ENCODE measurements around the gene NAA10.
A peak's percentile ranks its signal among the peaks of the same experiment; 100 is the strongest.

NAA10 gene

DNA sequence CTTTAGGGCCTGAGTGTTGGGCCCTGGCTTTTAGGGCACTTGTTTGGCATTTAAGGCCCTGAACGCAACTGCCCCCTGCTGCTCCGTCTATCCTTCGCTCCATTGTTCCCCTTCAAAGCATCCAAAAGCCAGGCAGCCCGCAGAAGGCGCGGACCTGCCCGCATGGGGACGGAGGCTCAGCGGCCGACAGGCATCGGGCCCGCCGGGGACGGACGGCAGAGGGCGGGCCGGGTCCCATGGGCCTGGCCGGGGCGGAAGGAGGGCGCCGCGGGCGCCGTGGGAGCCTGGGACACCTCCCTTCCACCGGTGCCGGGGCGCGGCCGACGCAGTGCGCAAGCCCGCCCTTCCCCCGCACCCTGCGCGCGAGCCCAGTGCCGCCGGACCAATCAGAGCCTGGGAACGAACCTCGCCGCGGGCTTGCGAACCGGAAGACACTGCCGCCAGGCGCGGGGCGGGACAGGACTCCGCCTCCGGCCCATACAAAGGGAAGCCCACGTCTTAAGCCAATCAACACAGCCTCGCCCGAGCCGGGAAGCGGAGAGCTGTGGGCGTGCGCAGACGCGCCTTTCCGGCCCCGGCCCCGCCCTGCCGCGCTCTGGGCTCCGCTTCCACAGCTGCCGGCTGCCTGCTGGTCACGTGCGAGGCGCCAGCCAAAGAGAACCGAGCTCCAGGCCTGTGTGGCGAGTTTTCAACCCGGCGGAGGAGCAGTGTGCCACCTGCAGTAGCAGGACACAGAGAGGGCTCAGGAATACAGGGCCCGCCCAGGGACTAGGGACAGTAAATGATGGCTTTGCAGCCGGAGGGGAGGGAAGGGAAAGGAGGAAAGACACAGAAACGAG lies 6.7 kb downstream of the NAA10 start:
- Histone ChIP-seq H3K27ac (replicated peaks; ENCODE audit: low read length) (peak overlapping the region; percentile 97), H3K18ac (ENCODE audit: low read length) (peak overlapping the region; percentile 98), H2BK15ac (ENCODE audit: low read length) (no peak overlapping the region), H3K9me3 (replicated peaks in 1 of 2; ENCODE audit: control insufficient read depth in 2 of 2, insufficient read depth in 1 of 2, low read depth in 1 of 2, low read length in 2 of 2) (no peaks in the 10 kb centered on the region), H3K36me3 (replicated peaks in 1 of 2; ENCODE audit: control insufficient read depth in 2 of 2, insufficient read depth in 2 of 2, low read length in 2 of 2) (peaks cover 10 to 39% of the 10 kb centered on the region in 2 donors), H3K9ac (ENCODE audit: low read depth, low read length, poor library complexity) (peak overlapping the region; percentile 86), H3K4me2 (ENCODE audit: insufficient read depth, low read length, poor library complexity, severe bottlenecking) (peak overlapping the region; percentile 51), H3K14ac (ENCODE audit: low read length) (no peak overlapping the region), H2BK12ac (ENCODE audit: low read length) (no peak overlapping the region), H2AK5ac (ENCODE audit: low read depth, low read length) (peak overlapping the region; percentile 89), H3K27me3 (ENCODE audit: control insufficient read depth in 3 of 3, insufficient read depth in 3 of 3, low read depth in 1 of 3, low read length in 3 of 3) (peaks cover 0 to 36% (median 5%) of the 10 kb centered on the region in 3 experiments), H3K79me1 (ENCODE audit: low read depth, low read length) (no peaks in the 10 kb centered on the region), H3K4ac (ENCODE audit: low read length) (peak overlapping the region; percentile 6), H3K4me1 (ENCODE audit: control insufficient read depth in 2 of 2, insufficient read depth in 1 of 2, low read depth in 1 of 2, low read length in 2 of 2) (peaks cover 11 to 17% of the 10 kb centered on the region in 2 donors), H4K91ac (ENCODE audit: low read depth, low read length, poor library complexity) (no peak overlapping the region), H2AFZ (ENCODE audit: low read length) (peak overlapping the region; percentile 52), H2BK5ac (ENCODE audit: low read length) (peak overlapping the region; percentile 93), H3K4me3 (ENCODE audit: low read length in 2 of 2) (peak overlapping the region; percentile 67 to 94), H2BK120ac (ENCODE audit: low read depth, low read length) (no peak overlapping the region), H3K23ac (ENCODE audit: low read depth, low read length, poor library complexity) (no peak overlapping the region), H4K8ac (ENCODE audit: low read depth, low read length) (no peak overlapping the region)
- peak; percentile 90 for DNase-seq (ENCODE audit: low spot score)
- WGBS, 2 donors (ENCODE audit: extremely low coverage in 2 of 2, insufficient read length in 2 of 2, insufficient replicate concordance in 1 of 2), result no CpG with 5 or more reads among the region's 76 CpGs

DNA sequence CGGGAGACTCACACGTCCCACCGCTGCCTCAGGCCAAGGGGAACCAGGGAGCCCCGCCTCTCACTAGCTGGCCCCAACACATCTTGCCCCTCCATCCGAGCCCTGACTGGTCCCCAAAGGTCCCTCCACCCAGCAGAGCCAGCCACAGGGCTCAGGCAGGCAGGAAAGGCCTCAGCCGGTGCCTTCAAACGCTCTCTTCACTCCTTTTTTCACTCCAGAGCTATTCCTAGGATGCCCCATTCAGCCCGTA lies 7.2 kb downstream of the NAA10 start:
- Histone ChIP-seq H2AK5ac (ENCODE audit: low read depth, low read length) (peak overlapping the region; percentile 89), H2AFZ (ENCODE audit: low read length) (peak overlapping the region; percentile 52), H3K4me1 (ENCODE audit: control insufficient read depth in 2 of 2, insufficient read depth in 1 of 2, low read depth in 1 of 2, low read length in 2 of 2) (peaks cover 11 to 17% of the 10 kb centered on the region in 2 donors), H4K8ac (ENCODE audit: low read depth, low read length) (peak overlapping the region; percentile 72), H3K27ac (replicated peaks; ENCODE audit: low read length) (peak overlapping the region; percentile 97), H2BK15ac (ENCODE audit: low read length) (no peak overlapping the region), H3K14ac (ENCODE audit: low read length) (no peak overlapping the region), H3K4me2 (ENCODE audit: insufficient read depth, low read length, poor library complexity, severe bottlenecking) (peak overlapping the region; percentile 51), H3K9ac (ENCODE audit: low read depth, low read length, poor library complexity) (peak overlapping the region; percentile 86), H3K36me3 (replicated peaks in 1 of 2; ENCODE audit: control insufficient read depth in 2 of 2, insufficient read depth in 2 of 2, low read length in 2 of 2) (peaks cover 9 to 34% of the 10 kb centered on the region in 2 donors), H3K23ac (ENCODE audit: low read depth, low read length, poor library complexity) (peak overlapping the region; percentile 65), H3K9me3 (replicated peaks in 1 of 2; ENCODE audit: control insufficient read depth in 2 of 2, insufficient read depth in 1 of 2, low read depth in 1 of 2, low read length in 2 of 2) (no peaks in the 10 kb centered on the region), H2BK5ac (ENCODE audit: low read length) (peak overlapping the region; percentile 93), H3K79me1 (ENCODE audit: low read depth, low read length) (no peaks in the 10 kb centered on the region), H3K18ac (ENCODE audit: low read length) (peak overlapping the region; percentile 98), H3K27me3 (ENCODE audit: control insufficient read depth in 3 of 3, insufficient read depth in 3 of 3, low read depth in 1 of 3, low read length in 3 of 3) (peaks cover 0 to 37% (median 5%) of the 10 kb centered on the region in 3 experiments), H2BK12ac (ENCODE audit: low read length) (peak overlapping the region; percentile 73), H3K4me3 (ENCODE audit: low read length in 2 of 2) (peak overlapping the region; percentile 67 to 94), H2BK120ac (ENCODE audit: low read depth, low read length) (no peak overlapping the region), H4K91ac (ENCODE audit: low read depth, low read length, poor library complexity) (no peak overlapping the region), H3K4ac (ENCODE audit: low read length) (peak overlapping the region; percentile 23)
- no peak for DNase-seq (ENCODE audit: low spot score)
- WGBS, 2 donors (ENCODE audit: extremely low coverage in 2 of 2, insufficient read length in 2 of 2, insufficient replicate concordance in 1 of 2), result no CpG with 5 or more reads among the region's 8 CpGs

DNA sequence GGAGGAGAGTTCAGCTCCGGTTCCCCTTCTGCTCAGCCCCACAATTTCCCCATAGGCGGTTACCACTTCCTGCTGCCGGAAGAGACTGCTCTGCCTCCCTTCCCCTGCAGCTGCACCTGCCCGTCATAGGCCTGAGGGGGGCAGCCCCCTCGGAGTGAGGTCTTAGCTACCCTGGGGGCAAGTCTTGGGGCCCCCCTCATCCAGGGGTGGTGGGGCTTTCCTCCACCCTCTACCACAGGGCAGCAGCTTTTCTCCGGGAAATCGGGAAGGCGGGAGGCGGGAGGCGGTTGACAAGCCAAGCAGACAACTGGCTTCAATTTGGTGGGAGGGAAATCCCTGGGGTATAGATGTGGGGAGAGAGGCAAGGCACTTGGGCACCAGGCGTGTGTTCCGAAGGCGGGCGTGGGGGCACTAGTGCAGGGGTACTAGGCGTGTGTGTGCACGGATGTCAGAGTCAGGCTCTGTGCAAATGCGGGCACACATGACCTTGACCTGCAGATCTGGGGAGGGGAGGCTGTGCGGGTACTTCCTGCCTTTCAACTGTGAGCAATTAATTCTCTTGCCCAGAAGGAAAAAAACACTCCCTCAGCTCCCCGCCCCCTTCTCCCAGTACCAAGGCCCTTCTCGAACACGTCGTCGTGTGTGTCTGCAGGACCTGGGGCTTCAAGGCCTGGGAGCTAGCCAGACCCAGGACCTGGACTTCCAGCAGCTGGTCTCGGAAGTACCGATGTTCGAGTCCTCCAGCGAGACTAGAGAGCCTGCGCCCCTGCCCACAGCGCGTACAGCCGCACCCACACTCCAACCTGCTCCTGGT lies 7.8 kb downstream of the NAA10 start:
- no peak overlapping the region for H4K91ac ChIP-seq (ENCODE audit: low read depth, low read length, poor library complexity)
- DNase-seq (ENCODE audit: low spot score), result no peak
- WGBS, 2 donors (ENCODE audit: extremely low coverage in 2 of 2, insufficient read length in 2 of 2, insufficient replicate concordance in 1 of 2), result no CpG with 5 or more reads among the region's 31 CpGs
- H2BK15ac ChIP-seq (ENCODE audit: low read length), result no peak overlapping the region
- H3K4me2 ChIP-seq (ENCODE audit: insufficient read depth, low read length, poor library complexity, severe bottlenecking), result peak overlapping the region; percentile 51
- H2BK120ac ChIP-seq (ENCODE audit: low read depth, low read length), result no peak overlapping the region
- H3K4me1 ChIP-seq (ENCODE audit: control insufficient read depth in 2 of 2, insufficient read depth in 1 of 2, low read depth in 1 of 2, low read length in 2 of 2), result peaks cover 11 to 18% of the 10 kb centered on the region in 2 donors
- H2BK5ac ChIP-seq (ENCODE audit: low read length), result peak overlapping the region; percentile 93
- no peaks in the 10 kb centered on the region for H3K9me3 ChIP-seq (replicated peaks in 1 of 2; ENCODE audit: control insufficient read depth in 2 of 2, insufficient read depth in 1 of 2, low read depth in 1 of 2, low read length in 2 of 2)
- H2AFZ ChIP-seq (ENCODE audit: low read length), result peak overlapping the region; percentile 38
- H3K23ac ChIP-seq (ENCODE audit: low read depth, low read length, poor library complexity), result peak overlapping the region; percentile 89
- peak overlapping the region; percentile 89 for H2AK5ac ChIP-seq (ENCODE audit: low read depth, low read length)
- no peaks in the 10 kb centered on the region for H3K79me1 ChIP-seq (ENCODE audit: low read depth, low read length)
- H3K27me3 ChIP-seq (ENCODE audit: control insufficient read depth in 3 of 3, insufficient read depth in 3 of 3, low read depth in 1 of 3, low read length in 3 of 3), result peaks cover 0 to 39% (median 5%) of the 10 kb centered on the region in 3 experiments
- H3K27ac ChIP-seq (replicated peaks; ENCODE audit: low read length), result peak overlapping the region; percentile 97
- peak overlapping the region; percentile 67 to 94 for H3K4me3 ChIP-seq (ENCODE audit: low read length in 2 of 2)
- H4K8ac ChIP-seq (ENCODE audit: low read depth, low read length), result peak overlapping the region; percentile 72
- H3K4ac ChIP-seq (ENCODE audit: low read length), result peak overlapping the region; percentile 23
- H3K9ac ChIP-seq (ENCODE audit: low read depth, low read length, poor library complexity), result peak overlapping the region; percentile 86
- H3K18ac ChIP-seq (ENCODE audit: low read length), result peak overlapping the region; percentile 98
- H3K36me3 ChIP-seq (replicated peaks in 1 of 2; ENCODE audit: control insufficient read depth in 2 of 2, insufficient read depth in 2 of 2, low read length in 2 of 2), result peaks cover 9 to 28% of the 10 kb centered on the region in 2 donors
- no peak overlapping the region for H3K14ac ChIP-seq (ENCODE audit: low read length)
- peak overlapping the region; percentile 73 for H2BK12ac ChIP-seq (ENCODE audit: low read length)

DNA sequence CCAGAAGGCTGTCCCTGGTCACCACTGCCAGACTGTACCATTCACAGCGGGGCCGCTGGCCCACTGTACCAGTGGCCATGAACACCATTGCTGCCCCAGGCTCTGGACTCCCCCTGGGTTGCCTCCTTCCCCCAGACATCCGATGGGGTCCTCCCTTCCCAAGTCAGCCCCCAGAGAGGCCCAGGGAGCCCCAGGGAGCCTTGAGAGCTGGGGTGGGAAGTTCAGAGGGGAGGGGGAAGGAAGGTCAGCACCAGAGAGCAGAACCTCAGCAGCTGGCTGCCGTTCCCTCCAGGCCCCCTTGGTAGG lies 8.3 kb downstream of the NAA10 start:
- H3K27ac ChIP-seq (replicated peaks; ENCODE audit: low read length), result no peak overlapping the region
- H3K79me1 ChIP-seq (ENCODE audit: low read depth, low read length), result no peaks in the 10 kb centered on the region
- H3K9me3 ChIP-seq (replicated peaks in 1 of 2; ENCODE audit: control insufficient read depth in 2 of 2, insufficient read depth in 1 of 2, low read depth in 1 of 2, low read length in 2 of 2), result no peaks in the 10 kb centered on the region
- peaks cover 4 to 23% of the 10 kb centered on the region in 2 donors for H3K36me3 ChIP-seq (replicated peaks in 1 of 2; ENCODE audit: control insufficient read depth in 2 of 2, insufficient read depth in 2 of 2, low read length in 2 of 2)
- no CpG with 5 or more reads among the region's 4 CpGs for WGBS, 2 donors (ENCODE audit: extremely low coverage in 2 of 2, insufficient read length in 2 of 2, insufficient replicate concordance in 1 of 2)
- peak overlapping the region; percentile 38 for H2AFZ ChIP-seq (ENCODE audit: low read length)
- H3K9ac ChIP-seq (ENCODE audit: low read depth, low read length, poor library complexity), result peak overlapping the region; percentile 44
- H3K23ac ChIP-seq (ENCODE audit: low read depth, low read length, poor library complexity), result peak overlapping the region; percentile 89
- H3K4me3 ChIP-seq (ENCODE audit: low read length in 2 of 2), result peak overlapping the region in 1 of 2 donors; percentile 67
- no peak overlapping the region for H2BK5ac ChIP-seq (ENCODE audit: low read length)
- H4K91ac ChIP-seq (ENCODE audit: low read depth, low read length, poor library complexity), result no peak overlapping the region
- peaks cover 11 to 23% of the 10 kb centered on the region in 2 donors for H3K4me1 ChIP-seq (ENCODE audit: control insufficient read depth in 2 of 2, insufficient read depth in 1 of 2, low read depth in 1 of 2, low read length in 2 of 2)
- H3K4me2 ChIP-seq (ENCODE audit: insufficient read depth, low read length, poor library complexity, severe bottlenecking), result peak overlapping the region; percentile 49
- H2BK12ac ChIP-seq (ENCODE audit: low read length), result no peak overlapping the region
- peak overlapping the region; percentile 63 for H2AK5ac ChIP-seq (ENCODE audit: low read depth, low read length)
- H3K14ac ChIP-seq (ENCODE audit: low read length), result no peak overlapping the region
- no peak overlapping the region for H2BK120ac ChIP-seq (ENCODE audit: low read depth, low read length)
- H4K8ac ChIP-seq (ENCODE audit: low read depth, low read length), result no peak overlapping the region
- DNase-seq (ENCODE audit: low spot score), result no peak
- H2BK15ac ChIP-seq (ENCODE audit: low read length), result peak overlapping the region; percentile 37
- no peak overlapping the region for H3K4ac ChIP-seq (ENCODE audit: low read length)
- peaks cover 0 to 39% (median 5%) of the 10 kb centered on the region in 3 experiments for H3K27me3 ChIP-seq (ENCODE audit: control insufficient read depth in 3 of 3, insufficient read depth in 3 of 3, low read depth in 1 of 3, low read length in 3 of 3)
- H3K18ac ChIP-seq (ENCODE audit: low read length), result peak overlapping the region; percentile 71
